ENCODE results near the gene SPIB. TPM values are rescaled to one million over a fixed set of nuclear protein-coding genes. Genes with fewer than 3 reads are reported as not detected.
A peak's percentile ranks its signal among the peaks of the same experiment; 100 is the strongest.
"Not testable (repeated sequence)": the region's sequence is repeated elsewhere in the genome, so short reads cannot be mapped to it uniquely, and the experiment has no call there.

The SPIB gene
- total RNA-seq, 1 donor from 2014 or later: 0.91 TPM

GRCh38 chr19:50466706-50467039 lies 47.9 kb downstream of the SPIB start:
- no peaks in the 10 kb centered on the region for H3K9me3 Mint-ChIP-seq
- H3K4me3 Mint-ChIP-seq: no peak overlapping the region
- intact Hi-C loops (cut with micrococcal nuclease): no loop called here
- no peak overlapping the region for H3K27ac Mint-ChIP-seq
- no peak for DNase-seq
- H3K27me3 Mint-ChIP-seq: no peaks in the 10 kb centered on the region
- H3K36me3 Mint-ChIP-seq (ENCODE audit: low read depth): no peaks in the 10 kb centered on the region
- H3K4me1 Mint-ChIP-seq: no peaks in the 10 kb centered on the region

DNA sequence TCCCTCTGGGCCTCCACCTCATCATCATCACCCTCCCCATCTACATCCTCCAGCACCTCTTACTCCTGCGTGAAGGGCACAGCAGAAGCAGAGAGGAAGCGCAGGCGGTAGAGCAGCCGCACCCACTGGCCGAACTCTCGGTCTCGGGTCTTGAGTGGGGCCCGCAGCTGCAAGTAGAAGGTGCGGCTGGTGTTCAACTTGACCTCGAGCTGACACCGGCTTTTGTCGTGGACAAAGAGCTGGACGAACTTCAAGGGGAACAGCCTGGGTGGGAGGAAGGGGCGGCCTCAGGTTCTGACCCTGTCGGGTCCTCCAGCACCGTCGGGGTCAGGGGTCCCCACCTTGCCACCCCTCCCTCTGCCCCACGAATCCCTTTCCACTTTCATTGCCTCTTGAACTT lies 48.8 kb downstream of the SPIB start:
- DNase-seq: no peak
- intact Hi-C loops (cut with micrococcal nuclease): no loop called here
- Mint-ChIP-seq H3K36me3 (ENCODE audit: low read depth) (no peaks in the 10 kb centered on the region), H3K4me3 (no peak overlapping the region), H3K27me3 (no peaks in the 10 kb centered on the region), H3K4me1 (no peaks in the 10 kb centered on the region), H3K27ac (no peak overlapping the region), H3K9me3 (no peaks in the 10 kb centered on the region)

DNA sequence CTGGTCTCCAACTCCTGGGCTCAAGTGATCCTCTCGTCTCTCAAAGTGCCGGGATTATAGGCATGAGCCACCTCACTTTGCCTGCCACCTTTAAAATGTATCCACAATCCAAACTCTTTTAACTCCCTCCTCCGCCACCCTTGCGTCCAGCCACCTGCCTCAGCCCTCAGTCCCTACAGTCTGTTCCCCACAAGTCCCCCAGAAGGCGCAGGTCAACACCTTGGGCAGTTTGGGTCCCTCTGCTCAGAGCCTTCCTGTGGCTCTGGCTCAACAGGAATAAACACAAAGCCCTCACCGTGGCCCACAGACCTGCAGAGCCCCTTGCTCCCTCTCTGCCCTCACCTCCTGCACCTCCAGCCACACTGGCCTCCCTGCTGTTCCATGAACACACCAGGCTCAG lies 50.1 kb downstream of the SPIB start:
- no peaks in the 10 kb centered on the region for H3K27me3 Mint-ChIP-seq
- intact Hi-C loops (cut with micrococcal nuclease): no loop called here
- no peaks in the 10 kb centered on the region for H3K9me3 Mint-ChIP-seq

DNA sequence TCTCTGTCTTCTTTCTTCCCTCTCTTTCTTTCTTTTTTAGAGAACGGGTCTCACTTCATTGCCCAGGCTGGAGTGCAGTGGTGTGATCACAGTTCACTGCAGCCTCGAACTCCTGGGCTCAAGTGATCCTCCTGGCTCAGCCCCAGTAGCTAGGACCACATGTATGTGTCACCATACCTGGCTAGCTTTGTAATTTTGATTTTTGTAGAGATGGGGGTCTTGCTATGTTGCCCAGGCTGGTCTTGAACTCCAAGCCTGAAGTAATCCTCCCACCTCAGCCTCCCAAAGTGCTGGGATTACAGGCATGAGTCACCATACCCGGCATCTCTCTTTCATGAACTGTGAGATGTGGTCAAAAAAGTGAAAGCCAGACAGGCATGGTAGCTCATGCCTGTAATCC lies 54.6 kb downstream of the SPIB start:
- DNase-seq; H3K9me3 Mint-ChIP-seq; intact Hi-C loops (cut with micrococcal nuclease); H3K4me3 Mint-ChIP-seq; H3K27me3 Mint-ChIP-seq: not testable (repeated sequence)
- Mint-ChIP-seq H3K36me3 (ENCODE audit: low read depth) (peaks cover 13% of the 10 kb centered on the region), H3K4me1 (peaks cover 16% of the 10 kb centered on the region), H3K27ac (peak overlapping the region; percentile 30)

More for the DNA sequence above, 50.1 kb downstream of the SPIB start:
- Mint-ChIP-seq H3K4me3 (no peak overlapping the region), H3K27ac (no peak overlapping the region), H3K4me1 (no peaks in the 10 kb centered on the region), H3K36me3 (ENCODE audit: low read depth) (no peaks in the 10 kb centered on the region)
- DNase-seq: no peak

DNA sequence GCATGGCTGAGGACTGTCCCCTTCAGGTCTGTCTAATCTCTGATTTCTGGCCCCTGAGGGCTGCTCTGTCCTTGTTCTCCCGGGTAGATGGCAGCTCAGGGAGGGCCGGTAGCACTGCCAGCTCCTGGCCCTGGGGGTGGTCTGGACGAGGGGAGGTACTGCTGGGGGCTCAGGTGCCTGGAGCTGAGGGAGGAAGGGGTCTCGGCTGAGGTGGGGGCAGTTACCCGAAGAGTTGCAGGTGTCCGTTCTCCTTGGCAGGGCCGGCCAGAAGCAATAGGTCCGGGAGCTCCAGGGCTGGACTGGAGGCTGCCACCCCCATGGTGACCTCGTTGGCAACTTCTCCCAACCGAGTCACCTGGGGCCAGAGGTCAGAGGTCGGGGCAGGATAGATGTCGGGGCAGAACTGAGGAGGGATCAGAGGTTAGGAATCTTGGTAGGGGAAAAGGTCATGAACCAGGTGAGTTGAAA lies 56.4 kb downstream of the SPIB start:
- peak overlapping the region; percentile 62 for H3K27ac Mint-ChIP-seq
- H3K4me3 Mint-ChIP-seq: peak overlapping the region; percentile 43
- H3K27me3 Mint-ChIP-seq: no peaks in the 10 kb centered on the region
- peaks cover 18% of the 10 kb centered on the region for H3K4me1 Mint-ChIP-seq
- H3K36me3 Mint-ChIP-seq (ENCODE audit: low read depth): peaks cover 25% of the 10 kb centered on the region
- intact Hi-C loops (cut with micrococcal nuclease): no loop called here
- no peaks in the 10 kb centered on the region for H3K9me3 Mint-ChIP-seq
- no peak for DNase-seq

DNA sequence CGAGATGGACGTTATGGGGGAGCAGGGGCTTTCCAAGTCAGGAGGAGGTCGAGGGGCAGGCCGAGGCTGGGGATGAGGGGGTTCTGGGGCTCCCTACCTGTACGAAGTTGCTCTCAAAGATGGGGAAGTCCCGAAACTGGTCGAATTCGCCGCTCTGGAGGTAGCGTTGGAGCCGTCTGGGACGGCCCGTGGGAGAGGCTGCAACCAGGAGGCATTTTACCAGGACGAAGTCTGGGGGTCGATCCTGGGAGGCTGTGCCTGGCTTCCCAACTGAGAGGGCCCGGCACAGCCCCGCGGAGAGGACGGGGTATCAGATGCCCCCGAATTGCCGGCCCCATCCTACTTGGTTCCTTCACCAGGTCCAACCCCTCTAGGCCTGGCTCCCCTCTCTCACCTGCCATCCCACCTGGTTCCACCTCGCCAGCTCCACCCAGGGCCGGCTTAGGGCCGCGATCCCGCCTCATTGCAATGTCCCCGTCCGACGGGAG lies 57.0 kb downstream of the SPIB start:
- intact Hi-C loops (cut with micrococcal nuclease): loop anchor here (1.0 kb wide), 3 partner anchors 36 to 118 kb away; partner anchors contain the start of genes JOSD2 and NR1H2
- Mint-ChIP-seq H3K27ac (peak overlapping the region; percentile 93), H3K9me3 (no peaks in the 10 kb centered on the region), H3K27me3 (no peaks in the 10 kb centered on the region), H3K4me1 (peaks cover 18% of the 10 kb centered on the region), H3K36me3 (ENCODE audit: low read depth) (peaks cover 27% of the 10 kb centered on the region), H3K4me3 (peak overlapping the region; percentile 100)
- DNase-seq: no peak

- peaks cover 32% of the 10 kb centered on the region for H3K36me3 Mint-ChIP-seq (ENCODE audit: low read depth)
- no peaks in the 10 kb centered on the region for H3K9me3 Mint-ChIP-seq
- intact Hi-C loops (cut with micrococcal nuclease): loop anchor here (1.0 kb wide), 3 partner anchors 35 to 119 kb away; partner anchors contain the start of genes JOSD2 and NR1H2
- H3K27me3 Mint-ChIP-seq: no peaks in the 10 kb centered on the region
- DNase-seq: peak; percentile 98
- peak within 1 kb of the TSS; percentile 100 for H3K4me3 Mint-ChIP-seq
- H3K4me1 Mint-ChIP-seq: peaks cover 21% of the 10 kb centered on the region
- H3K27ac Mint-ChIP-seq: peak within 1 kb of the TSS; percentile 93
Observed at GRCh38 chr19:50476224-50476906, 57.6 kb downstream of the SPIB start, which contains the start of the genes EMC10 and GARIN5A. Gene EMC10 (plus strand): TSS chr19:50476507. CDS start chr19:50476545, 38 bp downstream. Gene GARIN5A (minus strand): TSS chr19:50476848. CDS start chr19:50476388, 460 bp downstream.

GRCh38 chr19:50476907-50477238 lies 58.1 kb downstream of the SPIB start:
- Mint-ChIP-seq H3K9me3 (no peaks in the 10 kb centered on the region), H3K36me3 (ENCODE audit: low read depth) (peaks cover 32% of the 10 kb centered on the region), H3K27ac (peak overlapping the region; percentile 93), H3K4me1 (peaks cover 21% of the 10 kb centered on the region), H3K4me3 (peak overlapping the region; percentile 100), H3K27me3 (no peaks in the 10 kb centered on the region)
- peak; percentile 57 for DNase-seq
- intact Hi-C loops (cut with micrococcal nuclease): loop anchor here (1.0 kb wide), 3 partner anchors 34 to 120 kb away; partner anchors contain the start of genes JOSD2 and NR1H2

- H3K9me3 Mint-ChIP-seq: no peaks in the 10 kb centered on the region
- H3K36me3 Mint-ChIP-seq (ENCODE audit: low read depth): peaks cover 37% of the 10 kb centered on the region
- intact Hi-C loops (cut with micrococcal nuclease): no loop called here
- peaks cover 21% of the 10 kb centered on the region for H3K4me1 Mint-ChIP-seq
- peak overlapping the region; percentile 49 for H3K27ac Mint-ChIP-seq
- no peak for DNase-seq
- peak overlapping the region; percentile 100 for H3K4me3 Mint-ChIP-seq
- H3K27me3 Mint-ChIP-seq: no peaks in the 10 kb centered on the region
Observed at GRCh38 chr19:50477751-50478515, 59.2 kb downstream of the SPIB start.

DNA sequence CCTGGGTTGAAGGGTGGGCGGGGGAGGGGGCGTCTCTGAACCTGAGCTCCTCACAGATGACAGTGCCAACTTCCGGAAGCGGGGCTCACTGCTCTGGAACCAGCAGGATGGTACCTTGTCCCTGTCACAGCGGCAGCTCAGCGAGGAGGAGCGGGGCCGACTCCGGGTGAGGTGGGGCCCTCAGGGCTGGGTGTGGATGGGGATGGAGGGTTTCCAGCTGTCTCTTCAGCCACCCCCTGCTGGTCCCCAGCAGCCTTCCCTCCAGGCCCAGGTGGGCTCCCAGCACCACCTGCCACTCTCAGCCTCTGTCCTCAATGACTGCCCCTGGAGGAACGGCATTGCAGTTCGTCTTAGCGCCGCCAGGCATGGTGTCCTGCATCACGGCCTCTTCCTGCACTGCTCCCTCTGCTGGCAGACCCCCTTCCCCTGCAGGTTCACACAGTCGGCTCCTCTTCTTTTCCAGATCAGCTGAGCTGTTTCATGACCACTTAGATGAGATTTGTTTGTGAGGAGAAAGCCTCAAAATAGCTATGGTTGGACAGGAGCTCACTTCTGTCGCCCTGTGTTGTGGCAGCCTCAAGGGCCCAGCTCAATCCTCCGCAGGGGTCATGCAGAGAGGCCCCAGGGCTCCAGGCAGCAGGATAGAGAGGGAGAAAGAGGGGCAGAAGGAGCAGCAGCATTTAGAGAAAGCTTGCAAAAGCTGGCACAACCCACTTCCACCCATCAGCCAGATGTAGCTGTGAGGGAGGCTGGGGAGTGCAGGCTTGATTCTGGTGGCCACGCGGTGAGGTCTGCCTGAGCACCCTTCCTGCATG lies 60.4 kb downstream of the SPIB start:
- no peaks in the 10 kb centered on the region for H3K27me3 Mint-ChIP-seq
- H3K4me3 Mint-ChIP-seq: peak overlapping the region; percentile 26
- H3K36me3 Mint-ChIP-seq (ENCODE audit: low read depth): peaks cover 43% of the 10 kb centered on the region
- peak; percentile 68 for DNase-seq
- H3K27ac Mint-ChIP-seq: no peak overlapping the region
- H3K4me1 Mint-ChIP-seq: peaks cover 22% of the 10 kb centered on the region
- H3K9me3 Mint-ChIP-seq: no peaks in the 10 kb centered on the region
- intact Hi-C loops (cut with micrococcal nuclease): no loop called here

GRCh38 chr19:50479761-50480251 lies 61.1 kb downstream of the SPIB start:
- Mint-ChIP-seq H3K27me3 (no peaks in the 10 kb centered on the region), H3K36me3 (ENCODE audit: low read depth) (peaks cover 46% of the 10 kb centered on the region), H3K27ac (no peak overlapping the region), H3K4me1 (peaks cover 22% of the 10 kb centered on the region), H3K4me3 (no peak overlapping the region), H3K9me3 (no peaks in the 10 kb centered on the region)
- intact Hi-C loops (cut with micrococcal nuclease): no loop called here
- DNase-seq: no peak

- Mint-ChIP-seq H3K9me3 (no peaks in the 10 kb centered on the region), H3K36me3 (ENCODE audit: low read depth) (peaks cover 53% of the 10 kb centered on the region), H3K4me3 (no peak overlapping the region), H3K27me3 (no peaks in the 10 kb centered on the region), H3K27ac (no peak overlapping the region), H3K4me1 (peaks cover 20% of the 10 kb centered on the region)
- intact Hi-C loops (cut with micrococcal nuclease): no loop called here
- no peak for DNase-seq
Observed at GRCh38 chr19:50480281-50481111, 61.8 kb downstream of the SPIB start.

All from activated CD4-positive, alpha-beta T cell treated with anti-CD3 and anti-CD28 coated beads, Interleukin-2, amount 10 ng/mL, durations not matched to agents 24 days and 14 days (primary cell).